AG04450 (cell line): ENCODE measurements around the gene TNIK. TPM values are rescaled to one million over a fixed set of nuclear protein-coding genes. Genes with fewer than 3 reads are reported as not detected.

Experiments
- CTCF ChIA-PET: fragments of 300-600, 350-600 bp; formaldehyde crosslinking; extraction: SDS; loops from one replicate; lab custom pipeline; 2022; ENCODE audit warnings: antibody characterized with exemption, inconsistent platforms; lab: Charles Lee
- POLR2A ChIA-PET: fragments of 350-600 bp; formaldehyde crosslinking; extraction: SDS; loops from one replicate; lab custom pipeline; 2021; ENCODE audit warnings: antibody characterized with exemption, inconsistent platforms; lab: Yijun Ruan, JAX
- DNase-seq: peaks from one replicate; pipeline ENCODE4 v3.0.0-alpha.2; 2011; ENCODE audit warnings: low read depth, low spot score
- H3K27ac ChIP-seq: one replicate; pipeline ENCODE4 v1.5.1; 2012; ENCODE audit warnings: low read depth, low read length, control low read depth
- H3K27me3 ChIP-seq: one replicate; pipeline ENCODE4 v1.6.0; 2012; ENCODE audit warnings: low read length; ENCODE audit not compliant: control insufficient read depth, insufficient read depth
- H3K4me3 ChIP-seq: 2 replicates; pipeline ENCODE4 v1.5.1; 2011; ENCODE audit warnings: mild to moderate bottlenecking, low read depth, low read length, control low read depth
- H3K9me3 ChIP-seq: 2 replicates; pipeline ENCODE4 v1.5.1; 2012; ENCODE audit warnings: low read length; ENCODE audit not compliant: control insufficient read depth, insufficient read depth
- polyA plus RNA-seq: library from polyadenylated mRNA; depleted of rRNA; stranded (reverse); fragments of >200 nt; gene quantifications from 2 replicates; pipeline ENCODE4 v1.2.3, GENCODE V29; 2011
- TF ChIP-seq, protein P1 (sequence below): IDR thresholded peaks from 2 replicates; pipeline ENCODE4 v1.5.1; 2011; ENCODE audit warnings: low read depth, low read length, control low read depth, inconsistent platforms

TNIK gene
- polyA plus RNA-seq, 1 experiment = 9.0 TPM

DNA sequence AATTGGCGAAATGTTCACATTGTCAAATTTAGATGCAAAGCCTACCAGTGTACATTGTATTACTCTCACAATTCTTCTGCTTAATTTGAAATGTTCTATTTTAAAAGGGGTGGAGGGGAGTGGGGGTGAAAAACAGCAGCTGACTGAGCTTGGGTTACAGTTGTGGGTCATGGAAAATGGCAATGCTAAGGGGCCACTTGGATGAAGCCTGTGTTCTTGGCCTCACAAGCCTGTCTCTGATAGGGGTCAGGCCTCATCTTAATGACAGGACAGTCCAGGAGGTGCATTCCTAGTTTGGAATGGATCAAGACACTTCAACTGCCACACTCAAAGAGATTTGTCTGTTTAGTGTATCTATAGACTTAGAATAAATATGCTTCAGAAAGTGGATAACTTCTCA lies 158.2 kb downstream of the TNIK start:
- Histone ChIP-seq H3K27ac (no peak overlapping the region), H3K9me3 (no peaks in the 10 kb centered on the region), H3K27me3 (no peaks in the 10 kb centered on the region), H3K4me3 (no peak overlapping the region)
- ChIA-PET POLR2A (no interaction called here), CTCF (no interaction called here)
- no peak for DNase-seq
- TF ChIP-seq, protein P1, sequence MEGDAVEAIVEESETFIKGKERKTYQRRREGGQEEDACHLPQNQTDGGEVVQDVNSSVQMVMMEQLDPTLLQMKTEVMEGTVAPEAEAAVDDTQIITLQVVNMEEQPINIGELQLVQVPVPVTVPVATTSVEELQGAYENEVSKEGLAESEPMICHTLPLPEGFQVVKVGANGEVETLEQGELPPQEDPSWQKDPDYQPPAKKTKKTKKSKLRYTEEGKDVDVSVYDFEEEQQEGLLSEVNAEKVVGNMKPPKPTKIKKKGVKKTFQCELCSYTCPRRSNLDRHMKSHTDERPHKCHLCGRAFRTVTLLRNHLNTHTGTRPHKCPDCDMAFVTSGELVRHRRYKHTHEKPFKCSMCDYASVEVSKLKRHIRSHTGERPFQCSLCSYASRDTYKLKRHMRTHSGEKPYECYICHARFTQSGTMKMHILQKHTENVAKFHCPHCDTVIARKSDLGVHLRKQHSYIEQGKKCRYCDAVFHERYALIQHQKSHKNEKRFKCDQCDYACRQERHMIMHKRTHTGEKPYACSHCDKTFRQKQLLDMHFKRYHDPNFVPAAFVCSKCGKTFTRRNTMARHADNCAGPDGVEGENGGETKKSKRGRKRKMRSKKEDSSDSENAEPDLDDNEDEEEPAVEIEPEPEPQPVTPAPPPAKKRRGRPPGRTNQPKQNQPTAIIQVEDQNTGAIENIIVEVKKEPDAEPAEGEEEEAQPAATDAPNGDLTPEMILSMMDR = no peak

DNA sequence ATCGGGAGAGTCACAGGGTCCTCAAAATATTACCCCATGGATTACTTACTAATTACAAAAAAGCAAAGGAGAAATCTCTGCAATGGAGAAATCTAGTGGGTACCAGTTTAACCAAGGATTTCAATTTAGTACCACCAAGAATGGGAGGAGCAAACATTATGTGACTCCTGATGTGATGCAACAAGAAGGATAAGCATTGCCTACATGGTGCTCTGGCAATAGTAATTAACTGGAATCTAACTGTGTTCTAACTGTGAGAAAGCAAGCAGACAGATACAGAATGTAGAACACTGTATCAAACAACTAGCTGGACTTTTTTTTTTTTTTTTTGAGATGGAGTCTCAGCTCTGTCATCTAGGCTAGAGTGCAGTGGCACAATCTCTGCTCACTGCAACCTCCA lies 159.2 kb downstream of the TNIK start:
- no peak overlapping the region for H3K27ac ChIP-seq
- no peak overlapping the region for H3K4me3 ChIP-seq
- POLR2A ChIA-PET = no interaction called here
- TF ChIP-seq, protein P1 = no peak
- no peaks in the 10 kb centered on the region for H3K9me3 ChIP-seq
- H3K27me3 ChIP-seq = no peaks in the 10 kb centered on the region
- CTCF ChIA-PET = interaction anchor here (0.7 kb wide), 1 partner anchor 29 kb away, joined by 4 read pairs; no protein-coding TSS in a partner anchor
- no peak for DNase-seq

DNA sequence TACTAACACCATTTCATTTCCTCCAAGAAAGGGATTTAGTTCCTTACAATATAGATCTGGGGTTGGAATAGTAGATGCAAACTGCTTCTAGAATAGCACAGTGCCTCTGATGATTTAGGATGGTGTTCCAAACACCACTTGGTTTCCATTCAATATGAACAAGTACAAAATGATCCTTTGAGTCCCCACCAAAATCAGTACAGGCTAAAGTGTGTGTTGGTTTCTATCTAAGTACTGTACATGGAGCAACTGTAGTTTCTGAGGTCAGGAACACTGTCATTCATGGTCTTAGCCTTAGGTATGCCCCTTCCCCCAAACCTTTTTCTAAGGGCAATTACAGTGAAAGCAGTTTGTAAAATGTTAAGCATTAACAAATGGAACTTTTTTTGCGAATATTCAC lies 162.3 kb downstream of the TNIK start:
- H3K4me3 ChIP-seq = no peak overlapping the region
- no peak overlapping the region for H3K27ac ChIP-seq
- H3K27me3 ChIP-seq = no peaks in the 10 kb centered on the region
- TF ChIP-seq, protein P1 = no peak
- ChIA-PET POLR2A (no interaction called here), CTCF (no interaction called here)
- DNase-seq = no peak
- H3K9me3 ChIP-seq = no peaks in the 10 kb centered on the region

DNA sequence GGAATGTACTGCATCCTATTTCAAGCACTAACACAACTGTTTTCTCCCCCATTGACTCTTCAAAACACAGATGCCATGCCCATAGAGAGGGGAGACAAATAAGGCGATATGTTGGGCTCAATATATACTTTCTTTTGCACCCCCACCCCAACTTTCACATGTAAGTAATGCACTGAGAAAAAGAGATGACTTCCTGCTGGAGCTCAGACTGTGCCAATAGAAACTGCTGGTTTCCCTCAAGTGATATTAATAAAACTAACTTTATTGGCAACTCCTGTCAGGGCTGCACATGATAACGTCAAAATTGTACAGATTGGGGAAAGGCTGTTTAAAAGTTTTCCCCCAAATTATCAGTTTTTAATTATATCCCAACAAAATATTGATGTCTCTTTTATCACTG lies 163.0 kb downstream of the TNIK start:
- TF ChIP-seq, protein P1 = no peak
- ChIA-PET CTCF (no interaction called here), POLR2A (no interaction called here)
- Histone ChIP-seq H3K27ac (no peak overlapping the region), H3K4me3 (no peak overlapping the region), H3K9me3 (no peaks in the 10 kb centered on the region), H3K27me3 (no peaks in the 10 kb centered on the region)
- DNase-seq = no peak

DNA sequence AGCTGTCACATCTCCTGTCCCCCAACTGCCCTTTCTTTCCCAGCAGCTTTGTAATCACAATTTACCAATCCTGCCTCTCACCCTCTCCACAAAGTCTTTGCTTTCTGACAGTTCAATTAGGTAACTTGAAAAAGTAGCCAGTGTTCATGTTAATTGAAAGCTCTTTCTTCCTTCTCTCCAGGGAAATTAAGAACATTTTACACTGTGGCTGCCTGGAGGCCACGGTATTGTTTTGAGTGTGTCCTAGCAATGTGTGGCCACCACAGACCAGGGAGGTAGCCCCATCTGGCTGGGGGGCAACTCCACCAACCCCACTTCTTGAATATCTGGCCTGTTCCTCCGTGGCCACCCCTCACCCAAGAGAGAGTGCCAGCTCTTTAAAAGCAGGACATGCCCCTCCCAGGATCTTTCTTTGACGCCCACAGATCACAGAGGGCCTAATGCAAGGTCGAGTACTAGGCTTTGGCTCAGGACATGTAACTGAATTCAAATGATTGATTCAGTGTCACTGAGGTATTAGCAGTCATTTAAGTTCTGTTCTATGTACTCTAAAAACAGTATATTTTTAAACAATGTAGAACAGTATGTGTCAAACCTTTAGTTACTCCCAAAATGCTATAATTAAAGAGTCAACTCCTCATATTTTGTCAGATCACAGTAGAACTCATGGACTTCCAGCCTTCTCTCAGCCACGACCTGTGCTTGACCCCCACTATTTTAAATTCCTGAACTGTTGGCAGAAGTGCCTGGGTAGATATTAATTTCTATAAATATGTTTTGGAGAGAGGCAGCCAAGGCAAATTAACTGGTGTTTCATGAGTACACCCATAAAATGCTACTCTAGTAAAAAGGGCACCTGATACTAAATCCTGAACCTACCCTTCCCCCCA lies 164.5 kb downstream of the TNIK start:
- H3K9me3 ChIP-seq = no peaks in the 10 kb centered on the region
- TF ChIP-seq, protein P1 = no peak
- no peak overlapping the region for H3K4me3 ChIP-seq
- DNase-seq = no peak
- CTCF ChIA-PET = no interaction called here
- no peaks in the 10 kb centered on the region for H3K27me3 ChIP-seq
- POLR2A ChIA-PET = no interaction called here
- H3K27ac ChIP-seq = no peak overlapping the region
